Fibroblast of villous mesenchyme (primary cell): ENCODE results near the gene ZNF658. TPM values are rescaled to one million over a fixed set of nuclear protein-coding genes. Genes with fewer than 3 reads are reported as not detected.

Experiments used
- small RNA-seq: library from RNA; depleted of rRNA; stranded (forward); fragments of <200 nt; gene quantifications from one replicate; pipeline ENCODE3, GENCODE V24; 2012
- total RNA-seq: library from RNA; depleted of rRNA; stranded (reverse); fragments of >200 nt; gene quantifications from 2 replicates; pipeline ENCODE4 v1.2.3, GENCODE V29; 2012

Gene ZNF658
- total RNA-seq, 1 donor: 4.3 TPM

Small RNA genes lying within 50 kb of the gene (small RNA-seq; reads per million reads assigned to genes)
- gene AL353770.2: not detected

Other genes with a start within 250 kb of the ZNF658 start
- gene SPATA31A3, start 91.8 kb downstream of the ZNF658 start, total RNA-seq: not detected in 2 replicates